Uterus (tissue), 4 donors: ENCODE measurements around the gene ACTR5. TPM values are rescaled to one million over a fixed set of nuclear protein-coding genes. Genes with fewer than 3 reads are reported as not detected.
"Not testable (repeated sequence)": the region's sequence is repeated elsewhere in the genome, so short reads cannot be mapped to it uniquely, and the experiment has no call there.

ENCODE experiments used
- DNase-seq, 2 donors: peaks; one replicate each; pipeline ENCODE4 v3.0.0-alpha.2; 2019 to 2020
- H3K27ac ChIP-seq, 2 donors: fragments of 200-600 bp; sonication (generic); 1 replicate in 1 of 2; 2 replicates in 1 of 2; pipeline ENCODE4 v1.5.1; 2016 to 2018
- H3K27me3 ChIP-seq, 2 donors: fragments of 200-600 bp; sonication (generic); one replicate each; pipeline ENCODE4 v1.5.1; 2018 to 2019; ENCODE audit warnings: control low read depth in 1 of 2
- H3K36me3 ChIP-seq, 2 donors: fragments of 200-600 bp; sonication (generic); one replicate each; pipeline ENCODE4 v1.5.1; 2019; ENCODE audit warnings: control low read depth in 1 of 2
- H3K4me1 ChIP-seq, 2 donors: fragments of 200-600 bp; sonication (generic); one replicate each; pipeline ENCODE4 v1.5.1; 2018 to 2019; ENCODE audit warnings: control low read depth in 1 of 2
- H3K4me3 ChIP-seq, 2 donors: fragments of 200-600 bp; sonication (generic); 1 replicate in 1 of 2; 2 replicates in 1 of 2; pipeline ENCODE4 v1.5.1; 2018 to 2019; ENCODE audit warnings: mild to moderate bottlenecking in 1 of 2
- H3K9me3 ChIP-seq, 2 donors: fragments of 200-600 bp; sonication (generic); one replicate each; pipeline ENCODE4 v1.5.1; 2019; ENCODE audit warnings: control low read depth in 1 of 2
- CTCF ChIP-seq, 4 experiments: fragments of 200-600 bp in 2 of 4; fragments of 450-650 bp in 2 of 4; sonication (generic) in 2 of 4; IDR thresholded peaks; one replicate each; pipeline ENCODE4 v1.5.1; 2016 to 2019; ENCODE audit warnings: antibody characterized with exemption in 4 of 4, mild to moderate bottlenecking in 2 of 4, moderate library complexity in 1 of 4
- POLR2A ChIP-seq, 2 donors: fragments of 450-650 bp; IDR thresholded peaks; one replicate each; pipeline ENCODE4 v1.6.1; 2016; ENCODE audit warnings: antibody characterized with exemption in 2 of 2, mild to moderate bottlenecking in 1 of 2, moderate library complexity in 1 of 2
- intact Hi-C: fragments of 100-400 bp; cut with DNase I; formaldehyde crosslinking; loops from one replicate; pipeline ENCODE4 v1.15.1; 2023; ENCODE audit warnings: low total_unique reads
- total RNA-seq, 4 donors: library from RNA; depleted of rRNA in 3 of 4; stranded (reverse); fragments of >200 nt in 3 of 4; gene quantifications; one replicate each; pipeline versions ENCODE4 v1.1.0 to v1.2.4, GENCODE V29; 2014 to 2023
- donor health status: DM: yes; HTN: yes; CAD: no.

ACTR5 gene
- total RNA-seq, 4 donors from 2014 or later, result 3.8 to 12.4 (median 11.7) TPM

GRCh38 chr20:38811769-38812168 lies 63.5 kb downstream of the ACTR5 start:
- intact Hi-C loops, result no loop called here
- no peak for DNase-seq

GRCh38 chr20:38812182-38812581 lies 63.9 kb downstream of the ACTR5 start:
- Histone ChIP-seq H3K36me3 (no peaks in the 10 kb centered on the region), H3K4me1 (no peaks in the 10 kb centered on the region), H3K27me3 (peaks cover 0 to under 1% of the 10 kb centered on the region in 2 donors), H3K9me3 (no peaks in the 10 kb centered on the region), H3K4me3 (no peak overlapping the region), H3K27ac (peak overlapping the region in 1 of 2 donors; percentile 21)
- TF ChIP-seq POLR2A (IDR thresholded peaks at IDR 0.05), result no peak
- TF ChIP-seq CTCF (IDR thresholded peaks at IDR 0.05), result no peak
- DNase-seq, result no peak
- intact Hi-C loops, result no loop called here

More at GRCh38 chr20:38811769-38812168, 63.5 kb downstream of the ACTR5 start:
- TF ChIP-seq POLR2A (IDR thresholded peaks at IDR 0.05), result no peak
- no peak for TF ChIP-seq CTCF (IDR thresholded peaks at IDR 0.05)
- H3K9me3 ChIP-seq, result no peaks in the 10 kb centered on the region
- no peaks in the 10 kb centered on the region for H3K36me3 ChIP-seq
- peaks cover 0 to 5% of the 10 kb centered on the region in 2 donors for H3K27me3 ChIP-seq
- H3K4me1 ChIP-seq, result peaks cover 0 to 3% of the 10 kb centered on the region in 2 donors
- H3K27ac ChIP-seq, result peak overlapping the region in 1 of 2 donors; percentile 21
- no peak overlapping the region for H3K4me3 ChIP-seq

- no peaks in the 10 kb centered on the region for H3K9me3 ChIP-seq
- H3K27me3 ChIP-seq, result no peaks in the 10 kb centered on the region
- no peak overlapping the region for H3K27ac ChIP-seq
- no peak for DNase-seq
- intact Hi-C loops, result no loop called here
- TF ChIP-seq CTCF (IDR thresholded peaks at IDR 0.05), result no peak
- no peak for TF ChIP-seq POLR2A (IDR thresholded peaks at IDR 0.05)
- no peaks in the 10 kb centered on the region for H3K36me3 ChIP-seq
- no peaks in the 10 kb centered on the region for H3K4me1 ChIP-seq
- no peak overlapping the region for H3K4me3 ChIP-seq
Observed at GRCh38 chr20:38812709-38813573, 64.7 kb downstream of the ACTR5 start.

DNA sequence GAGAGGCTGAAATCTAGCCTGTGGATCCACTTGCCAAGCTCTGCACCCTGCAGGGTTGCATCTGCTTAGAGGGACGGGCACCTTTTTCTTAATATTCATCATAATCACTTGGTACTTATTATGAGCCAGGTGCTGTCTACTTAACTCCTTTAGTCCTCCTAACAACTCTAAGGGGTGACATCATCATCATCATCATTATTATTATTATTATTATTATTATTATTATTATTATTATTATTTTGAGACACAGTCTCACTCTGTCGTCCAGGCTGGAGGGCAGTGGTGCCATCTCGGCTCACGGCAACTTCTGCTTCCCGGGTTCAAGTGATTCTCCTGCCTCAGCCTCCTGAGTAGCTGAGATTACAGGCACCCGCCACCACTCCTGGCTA lies 65.3 kb downstream of the ACTR5 start:
- H3K36me3 ChIP-seq, DNase-seq, H3K4me1 ChIP-seq, H3K27ac ChIP-seq, intact Hi-C loops, H3K4me3 ChIP-seq, H3K27me3 ChIP-seq, H3K9me3 ChIP-seq: not testable (repeated sequence)

- H3K9me3 ChIP-seq, result no peaks in the 10 kb centered on the region
- H3K4me3 ChIP-seq, result no peak overlapping the region
- DNase-seq, result no peak
- intact Hi-C loops, result no loop called here
- no peaks in the 10 kb centered on the region for H3K36me3 ChIP-seq
- no peaks in the 10 kb centered on the region for H3K27me3 ChIP-seq
- no peak overlapping the region for H3K27ac ChIP-seq
- H3K4me1 ChIP-seq, result no peaks in the 10 kb centered on the region
- no peak for TF ChIP-seq CTCF (IDR thresholded peaks at IDR 0.05)
Observed at GRCh38 chr20:38815446-38815845, 67.2 kb downstream of the ACTR5 start.
